Adipose tissue (tissue), 3 donors: ENCODE measurements around the gene WFDC2. TPM values are rescaled to one million over a fixed set of nuclear protein-coding genes. Genes with fewer than 3 reads are reported as not detected.

ENCODE experiments used
- H3K27ac ChIP-seq: one replicate; pipeline ENCODE4 v1.5.1; 2013; ENCODE audit warnings: low read depth, low read length
- WGBS, 3 donors: extraction: QIAGEN DNeasy Blood & Tissue Kit; methylation state at CpG; one replicate each; pipeline ENCODE4 v1.1.7; 2013; 5-methylcytosine and 5-hydroxymethylcytosine counted together
- polyA plus RNA-seq, 3 donors: library from polyadenylated mRNA; stranded (reverse); fragments of 200-250 nt; gene quantifications; one replicate each; pipeline ENCODE4 v1.2.3, GENCODE V29; 2013
- donor health status: healthy with polysubstance abuse.
- donor health status: Bipolar disorder and iron deficiency.
- donor health status: healthy.

The WFDC2 gene
- polyA plus RNA-seq, 3 donors: 4.3 to 9.5 (median 9.2) TPM

- WGBS, 3 donors: 35 to 88% (median 82%) methylated on average over 7 of the region's 7 CpGs
- no peak overlapping the region for H3K27ac ChIP-seq
Measured at GRCh38 chr20:45479822-45480221, 10.3 kb downstream of the WFDC2 start.

- 46 to 53% (median 49%) methylated on average over 6 of the region's 6 CpGs for WGBS, 3 donors
Measured at GRCh38 chr20:45484676-45485075, 15.1 kb downstream of the WFDC2 start.

GRCh38 chr20:45485388-45485787 is 15.8 kb downstream of the WFDC2 start:
- no peak overlapping the region for H3K27ac ChIP-seq
- 67 to 81% (median 74%) methylated on average over 4 of the region's 4 CpGs for WGBS, 3 donors

More at GRCh38 chr20:45484676-45485075, 15.1 kb downstream of the WFDC2 start:
- no peak overlapping the region for H3K27ac ChIP-seq

GRCh38 chr20:45487231-45487635 is 17.7 kb downstream of the WFDC2 start:
- no peak overlapping the region for H3K27ac ChIP-seq
- 20 to 27% (median 24%) methylated on average over 20 of the region's 20 CpGs for WGBS, 3 donors

- WGBS, 3 donors: 43 to 80% (median 50%) methylated on average over 1 of the region's 1 CpG
- no peak overlapping the region for H3K27ac ChIP-seq
Measured at GRCh38 chr20:45489083-45489531, 19.6 kb downstream of the WFDC2 start.

GRCh38 chr20:45495501-45495941 is 26.0 kb downstream of the WFDC2 start:
- 56 to 75% (median 64%) methylated on average over 1 of the region's 1 CpG for WGBS, 3 donors
- no peak overlapping the region for H3K27ac ChIP-seq

- H3K27ac ChIP-seq: no peak overlapping the region
- WGBS, 3 donors: 64 to 74% (median 70%) methylated on average over 3 of the region's 3 CpGs
Measured at GRCh38 chr20:45496166-45496565, 26.6 kb downstream of the WFDC2 start.

GRCh38 chr20:45497971-45498494 is 28.5 kb downstream of the WFDC2 start:
- no peak overlapping the region for H3K27ac ChIP-seq
- WGBS, 3 donors: 64 to 86% (median 82%) methylated on average over 3 of the region's 3 CpGs

- H3K27ac ChIP-seq: no peak overlapping the region
- WGBS, 3 donors: 57 to 76% (median 73%) methylated on average over 6 of the region's 6 CpGs
Measured at GRCh38 chr20:45500022-45500421, 30.5 kb downstream of the WFDC2 start.

- 37 to 67% (median 47%) methylated on average over 1 of the region's 1 CpG for WGBS, 3 donors
Measured at GRCh38 chr20:45501600-45501999, 32.0 kb downstream of the WFDC2 start.

GRCh38 chr20:45502561-45502960 is 33.0 kb downstream of the WFDC2 start:
- WGBS, 3 donors: 39 to 79% (median 44%) methylated on average over 1 of the region's 1 CpG
- no peak overlapping the region for H3K27ac ChIP-seq

More at GRCh38 chr20:45501600-45501999, 32.0 kb downstream of the WFDC2 start:
- H3K27ac ChIP-seq: no peak overlapping the region

GRCh38 chr20:45503403-45503802 is 33.9 kb downstream of the WFDC2 start:
- WGBS, 3 donors: 46 to 52% (median 47%) methylated on average over 2 of the region's 2 CpGs
- H3K27ac ChIP-seq: no peak overlapping the region

- 74 to 87% (median 82%) methylated on average over 2 of the region's 2 CpGs for WGBS, 3 donors
Measured at GRCh38 chr20:45506398-45506797, 36.8 kb downstream of the WFDC2 start.

GRCh38 chr20:45507011-45507820 is 37.7 kb downstream of the WFDC2 start:
- WGBS, 3 donors: 78 to 87% (median 84%) methylated on average over 5 of the region's 5 CpGs
- H3K27ac ChIP-seq: no peak overlapping the region

More at GRCh38 chr20:45506398-45506797, 36.8 kb downstream of the WFDC2 start:
- no peak overlapping the region for H3K27ac ChIP-seq

- H3K27ac ChIP-seq: no peak overlapping the region
- 64 to 80% (median 75%) methylated on average over 7 of the region's 7 CpGs for WGBS, 3 donors
Measured at GRCh38 chr20:45508068-45508886, 38.7 kb downstream of the WFDC2 start.

GRCh38 chr20:45509091-45509490 is 39.5 kb downstream of the WFDC2 start:
- WGBS, 3 donors: 53 to 70% (median 63%) methylated on average over 4 of the region's 4 CpGs
- no peak overlapping the region for H3K27ac ChIP-seq

GRCh38 chr20:45510242-45510862 is 40.8 kb downstream of the WFDC2 start:
- 59 to 68% (median 66%) methylated on average over 5 of the region's 5 CpGs for WGBS, 3 donors
- H3K27ac ChIP-seq: no peak overlapping the region

GRCh38 chr20:45515147-45515913 is 45.8 kb downstream of the WFDC2 start, which contains the start of gene SPINT3:
TSS of gene SPINT3 (minus strand) at chr20:45515622. CDS start at chr20:45515608, 14 bp downstream.
- WGBS, 3 donors: 66 to 71% (median 67%) methylated on average over 5 of the region's 5 CpGs
- H3K27ac ChIP-seq: no peak within 1 kb of the TSS
